Activated naive CD4-positive, alpha-beta T cell treated with anti-CD3 and anti-CD28 coated beads, Interleukin-2, amount 50 U/mL, for 16 hours (primary cell): ENCODE data around the gene SLC8A1.
"Not testable (repeated sequence)": the region's sequence is repeated elsewhere in the genome, so short reads cannot be mapped to it uniquely, and the experiment has no call there.

Source experiments
- DNase-seq: peaks from one replicate; pipeline ENCODE4 v3.0.0-alpha.2; 2020

The SLC8A1 gene

GRCh38 chr2:40096360-40096759 lies 355.5 kb downstream of the SLC8A1 start:
- DNase-seq, result no peak

DNA sequence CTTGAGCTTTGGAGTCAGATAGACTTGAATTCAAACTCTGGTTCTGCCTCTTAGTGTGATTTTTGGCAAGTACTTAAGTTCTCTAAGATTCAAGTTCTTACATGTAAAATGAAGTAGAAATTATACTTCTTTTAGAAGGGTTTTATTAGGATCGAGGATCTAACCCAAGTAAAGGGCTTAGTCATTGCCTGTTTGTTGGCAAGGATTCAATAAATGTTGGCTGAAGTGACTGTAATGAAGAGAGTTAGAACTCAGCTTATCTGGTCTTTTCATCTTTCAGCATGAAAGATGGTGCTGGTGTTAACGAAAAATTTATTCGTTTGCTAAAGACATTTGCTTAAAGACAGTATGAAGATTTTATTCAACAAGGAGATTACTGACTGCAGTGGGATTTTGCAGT lies 356.9 kb downstream of the SLC8A1 start:
- no peak for DNase-seq

DNA sequence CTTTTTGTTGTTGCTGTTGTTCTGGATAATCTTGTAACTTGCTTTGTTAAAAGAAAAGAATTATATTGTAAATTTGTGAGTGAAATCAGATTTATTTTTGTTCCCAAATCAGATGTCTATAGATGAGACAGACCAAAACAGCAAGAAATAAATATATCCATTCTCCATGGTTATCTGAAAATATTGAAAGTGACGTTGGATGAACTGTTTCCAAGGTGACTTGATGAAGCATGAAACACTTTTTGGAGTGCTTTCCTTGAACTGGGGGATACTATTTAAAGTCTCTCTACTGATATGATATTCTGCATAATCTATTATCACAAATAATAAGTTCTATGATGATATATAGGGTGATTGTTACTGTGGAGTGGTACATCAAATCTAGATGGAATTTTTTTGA lies 357.4 kb downstream of the SLC8A1 start:
- no peak for DNase-seq

DNA sequence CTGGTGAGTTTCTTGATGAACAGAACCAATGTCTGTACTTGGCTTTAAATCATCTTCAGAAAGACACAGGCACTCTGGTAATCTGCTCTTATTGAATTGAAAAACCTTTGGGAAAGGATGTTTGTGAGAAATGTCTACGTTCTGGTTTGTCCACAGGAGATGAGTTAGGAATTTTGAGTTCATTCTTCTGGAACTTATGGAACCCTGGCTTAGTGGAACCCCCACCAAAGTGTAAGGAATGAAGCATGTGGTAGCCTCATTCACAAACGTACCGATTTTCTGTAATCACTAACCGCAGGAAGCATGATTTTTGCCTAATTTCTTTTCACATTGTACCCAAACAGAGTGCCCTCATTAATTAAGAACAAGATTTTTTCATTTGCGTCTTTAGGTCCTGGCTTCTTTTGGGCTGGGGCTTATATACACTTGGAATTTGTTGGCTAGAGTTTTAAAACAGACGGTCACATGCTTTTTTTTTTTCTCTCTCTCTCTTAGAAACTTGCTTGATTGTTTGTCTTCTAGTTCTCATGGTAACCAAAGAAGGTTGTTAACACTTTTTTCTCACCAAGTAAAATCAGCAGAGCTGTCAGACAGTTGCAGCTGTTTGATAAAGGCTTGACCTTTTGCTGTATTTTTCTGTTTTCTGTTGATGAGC lies 358.7 kb downstream of the SLC8A1 start:
- no peak for DNase-seq

DNA sequence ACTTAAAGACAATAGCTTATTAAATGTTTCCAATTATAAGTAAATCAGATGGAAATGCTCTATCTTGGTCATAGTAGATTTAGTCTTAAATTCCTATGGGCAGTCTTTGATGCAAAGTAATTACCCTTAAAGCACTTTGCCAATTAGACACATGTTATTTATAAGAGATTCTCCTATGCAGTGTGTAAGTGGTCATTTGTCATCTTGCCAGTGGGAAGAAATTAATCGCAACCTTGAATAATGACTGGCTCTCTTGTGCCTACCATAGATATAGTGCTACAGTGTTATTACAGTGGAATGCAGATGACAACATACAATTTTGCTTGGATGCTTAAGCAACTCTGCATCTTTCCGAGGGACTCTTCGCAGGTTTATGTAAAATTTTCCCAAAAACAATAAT lies 361.8 kb downstream of the SLC8A1 start:
- no peak for DNase-seq

DNA sequence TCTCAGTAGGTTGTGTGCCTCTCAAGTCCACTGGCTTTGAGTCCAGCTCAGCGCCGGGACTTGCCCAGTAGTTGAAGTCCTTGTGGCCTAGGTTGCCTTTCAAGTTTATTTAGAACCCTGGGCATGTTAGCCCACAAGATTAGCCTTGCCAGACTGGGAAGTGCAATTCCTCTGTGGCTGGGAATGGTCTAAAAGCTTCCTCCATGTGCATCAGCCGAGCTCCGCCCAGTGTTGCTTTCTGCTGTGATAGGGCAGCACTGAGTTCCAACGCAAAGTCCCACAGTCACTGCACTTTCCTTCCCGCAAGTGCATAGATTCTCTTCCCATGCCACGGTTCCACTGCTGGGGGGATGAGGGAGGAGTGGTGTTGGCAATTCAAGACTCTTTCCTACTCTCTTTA lies 364.0 kb downstream of the SLC8A1 start:
- no peak for DNase-seq

GRCh38 chr2:40087434-40087833 lies 364.5 kb downstream of the SLC8A1 start:
- no peak for DNase-seq

DNA sequence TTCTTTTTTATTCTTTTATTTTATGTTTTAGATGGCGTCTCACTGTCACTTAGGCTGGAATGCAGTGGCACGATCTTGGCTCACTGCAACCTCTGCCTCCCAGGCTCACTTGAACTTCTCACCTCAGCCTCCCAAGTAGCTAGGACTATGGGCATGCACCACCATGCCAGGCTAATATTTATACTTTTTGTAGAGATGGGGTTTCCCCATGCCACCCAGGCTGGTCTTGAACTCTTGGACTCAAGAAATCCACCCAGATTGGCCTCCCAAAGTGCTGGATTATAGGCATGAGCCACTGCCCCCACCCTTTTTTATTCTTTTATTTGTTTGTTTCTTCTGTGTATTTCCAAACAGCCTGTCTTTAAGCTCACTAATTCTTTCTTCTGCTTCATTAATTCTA lies 366.1 kb downstream of the SLC8A1 start:
- DNase-seq, result no peak

- DNase-seq, result not testable (repeated sequence)
Observed at GRCh38 chr2:40073336-40073735, 378.6 kb downstream of the SLC8A1 start.

GRCh38 chr2:40072442-40073232 lies 379.3 kb downstream of the SLC8A1 start:
- DNase-seq, result no peak

- no peak for DNase-seq
Observed at GRCh38 chr2:40062381-40062780, 389.5 kb downstream of the SLC8A1 start.

GRCh38 chr2:40049781-40050180 lies 402.1 kb downstream of the SLC8A1 start:
- no peak for DNase-seq

- DNase-seq, result no peak
Observed at GRCh38 chr2:40048506-40048905, 403.4 kb downstream of the SLC8A1 start.

DNA sequence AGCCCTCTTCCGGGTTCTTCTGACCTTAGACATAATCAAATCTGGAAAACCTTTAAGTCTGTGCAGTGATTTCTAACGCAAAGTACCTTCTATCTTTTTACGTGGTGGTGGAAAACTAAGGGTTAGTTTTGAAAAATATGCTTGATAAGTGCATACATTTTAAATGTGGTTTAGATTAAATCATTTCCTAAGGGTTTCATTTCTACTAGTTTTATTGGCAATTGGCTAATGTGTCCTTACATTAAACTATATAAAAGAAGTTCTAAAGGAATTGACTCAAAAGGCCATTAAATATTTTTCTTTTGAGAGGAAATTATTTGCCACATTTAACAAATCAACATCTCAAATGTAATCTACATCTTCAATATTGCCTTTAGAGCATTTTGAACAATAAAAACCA lies 404.5 kb downstream of the SLC8A1 start:
- no peak for DNase-seq
